ENCODE results near the gene GJD3. TPM values are rescaled to one million over a fixed set of nuclear protein-coding genes. Genes with fewer than 3 reads are reported as not detected.

The GJD3 gene
- total and polyA plus RNA-seq, 2 experiments from 2014 or later = 1.4 TPM; not detected in 1

DNA sequence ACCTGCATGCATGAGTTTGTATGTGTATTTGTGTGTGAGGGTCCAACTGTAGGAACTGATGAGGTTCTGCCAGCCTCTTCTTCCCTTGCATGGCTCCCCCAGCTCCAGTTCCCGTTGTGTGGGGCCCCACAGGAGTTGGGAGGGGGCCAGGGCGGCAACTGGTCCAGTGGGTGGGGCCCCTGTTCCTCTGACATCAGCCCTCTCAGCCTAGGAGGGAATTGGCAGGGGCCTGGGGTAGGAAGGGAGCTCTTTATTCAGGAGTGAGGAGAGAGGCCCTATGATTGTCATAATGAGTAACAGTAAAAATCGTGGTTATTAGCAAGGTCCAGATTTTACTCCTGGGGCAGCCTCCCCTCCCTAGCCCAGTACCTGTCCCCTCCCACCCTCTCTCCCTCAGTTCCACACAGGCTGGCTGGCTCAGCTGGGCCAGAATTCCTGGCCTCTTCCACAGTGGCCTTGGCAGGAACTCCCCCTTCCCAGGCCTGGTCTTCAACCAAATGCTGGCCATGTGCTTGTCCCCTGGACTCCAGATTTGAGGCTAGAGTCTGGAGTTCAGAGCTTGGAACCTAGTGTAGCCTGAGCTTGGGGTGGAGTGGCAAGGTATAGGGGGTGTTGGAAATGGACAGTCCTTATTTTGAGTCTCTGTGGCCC lies 36.7 kb downstream of the GJD3 start:
- H3F3A ChIP-seq (replicated peaks; ENCODE audit: low read depth) = no peaks in the 10 kb centered on the region
- H2AFZ ChIP-seq = no peak overlapping the region
- Mint-ChIP-seq H3K27me3 (ENCODE audit: insufficient read depth, low read depth, poor library complexity) (peaks cover 11% of the 10 kb centered on the region), H3K36me3 (ENCODE audit: low read depth) (peaks cover 8% of the 10 kb centered on the region), H3K4me1 (peaks cover 51% of the 10 kb centered on the region), H3K4me3 (no peak overlapping the region), H3K9me3 (no peaks in the 10 kb centered on the region; the same call in 2 of the 3 replicates), H3K27ac (no peak overlapping the region)
- no peaks in the 10 kb centered on the region for H3K9me2 ChIP-seq (ENCODE audit: insufficient read depth)
- H3K36me3 ChIP-seq (ENCODE audit: insufficient read depth) = no peaks in the 10 kb centered on the region
- peaks cover 16% of the 10 kb centered on the region for H3K79me2 ChIP-seq (replicated peaks; ENCODE audit: insufficient read depth)
- H3K4me2 ChIP-seq = no peak overlapping the region
- no peak overlapping the region for H3K27ac ChIP-seq (ENCODE audit: low read depth)
- peaks cover 5% of the 10 kb centered on the region; the same call in 1 of the 2 replicates for H3K4me1 ChIP-seq (ENCODE audit: insufficient read depth)
- H3K27me3 ChIP-seq (ENCODE audit: insufficient read depth) = no peaks in the 10 kb centered on the region
- TF ChIP-seq EZH2phosphoT487 (IDR thresholded peaks at IDR 0.05; ENCODE audit: unreplicated experiment) (no peak), POLR2AphosphoS5 (IDR thresholded peaks at IDR 0.05; ENCODE audit: low read depth) (no peak), NANOG (IDR thresholded peaks at IDR 0.05; ENCODE audit: borderline replicate concordance) (no peak), ZNF114 (CRISPR knock-in tag; IDR thresholded peaks at IDR 0.05) (no peak), EZH2 (IDR thresholded peaks at IDR 0.05; ENCODE audit: low read depth, unreplicated experiment) (no peak), JUNB (IDR thresholded peaks at IDR 0.05; ENCODE audit: unreplicated experiment) (no peak), ZNF331 (CRISPR knock-in tag; IDR thresholded peaks at IDR 0.05; ENCODE audit: low read depth) (no peak), CREB1 (CRISPR knock-in tag; IDR thresholded peaks at IDR 0.05; ENCODE audit: low read depth) (no peak), STAT1 (IDR thresholded peaks at IDR 0.05; ENCODE audit: unreplicated experiment) (no peak)
- TF ChIP-seq, protein P1, sequence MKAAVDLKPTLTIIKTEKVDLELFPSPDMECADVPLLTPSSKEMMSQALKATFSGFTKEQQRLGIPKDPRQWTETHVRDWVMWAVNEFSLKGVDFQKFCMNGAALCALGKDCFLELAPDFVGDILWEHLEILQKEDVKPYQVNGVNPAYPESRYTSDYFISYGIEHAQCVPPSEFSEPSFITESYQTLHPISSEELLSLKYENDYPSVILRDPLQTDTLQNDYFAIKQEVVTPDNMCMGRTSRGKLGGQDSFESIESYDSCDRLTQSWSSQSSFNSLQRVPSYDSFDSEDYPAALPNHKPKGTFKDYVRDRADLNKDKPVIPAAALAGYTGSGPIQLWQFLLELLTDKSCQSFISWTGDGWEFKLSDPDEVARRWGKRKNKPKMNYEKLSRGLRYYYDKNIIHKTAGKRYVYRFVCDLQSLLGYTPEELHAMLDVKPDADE (IDR thresholded peaks at IDR 0.05) = no peak
- TF ChIP-seq, protein P2, sequence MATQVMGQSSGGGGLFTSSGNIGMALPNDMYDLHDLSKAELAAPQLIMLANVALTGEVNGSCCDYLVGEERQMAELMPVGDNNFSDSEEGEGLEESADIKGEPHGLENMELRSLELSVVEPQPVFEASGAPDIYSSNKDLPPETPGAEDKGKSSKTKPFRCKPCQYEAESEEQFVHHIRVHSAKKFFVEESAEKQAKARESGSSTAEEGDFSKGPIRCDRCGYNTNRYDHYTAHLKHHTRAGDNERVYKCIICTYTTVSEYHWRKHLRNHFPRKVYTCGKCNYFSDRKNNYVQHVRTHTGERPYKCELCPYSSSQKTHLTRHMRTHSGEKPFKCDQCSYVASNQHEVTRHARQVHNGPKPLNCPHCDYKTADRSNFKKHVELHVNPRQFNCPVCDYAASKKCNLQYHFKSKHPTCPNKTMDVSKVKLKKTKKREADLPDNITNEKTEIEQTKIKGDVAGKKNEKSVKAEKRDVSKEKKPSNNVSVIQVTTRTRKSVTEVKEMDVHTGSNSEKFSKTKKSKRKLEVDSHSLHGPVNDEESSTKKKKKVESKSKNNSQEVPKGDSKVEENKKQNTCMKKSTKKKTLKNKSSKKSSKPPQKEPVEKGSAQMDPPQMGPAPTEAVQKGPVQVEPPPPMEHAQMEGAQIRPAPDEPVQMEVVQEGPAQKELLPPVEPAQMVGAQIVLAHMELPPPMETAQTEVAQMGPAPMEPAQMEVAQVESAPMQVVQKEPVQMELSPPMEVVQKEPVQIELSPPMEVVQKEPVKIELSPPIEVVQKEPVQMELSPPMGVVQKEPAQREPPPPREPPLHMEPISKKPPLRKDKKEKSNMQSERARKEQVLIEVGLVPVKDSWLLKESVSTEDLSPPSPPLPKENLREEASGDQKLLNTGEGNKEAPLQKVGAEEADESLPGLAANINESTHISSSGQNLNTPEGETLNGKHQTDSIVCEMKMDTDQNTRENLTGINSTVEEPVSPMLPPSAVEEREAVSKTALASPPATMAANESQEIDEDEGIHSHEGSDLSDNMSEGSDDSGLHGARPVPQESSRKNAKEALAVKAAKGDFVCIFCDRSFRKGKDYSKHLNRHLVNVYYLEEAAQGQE (IDR thresholded peaks at IDR 0.05; ENCODE audit: unreplicated experiment) = no peak
- TF ChIP-seq, protein P3, sequence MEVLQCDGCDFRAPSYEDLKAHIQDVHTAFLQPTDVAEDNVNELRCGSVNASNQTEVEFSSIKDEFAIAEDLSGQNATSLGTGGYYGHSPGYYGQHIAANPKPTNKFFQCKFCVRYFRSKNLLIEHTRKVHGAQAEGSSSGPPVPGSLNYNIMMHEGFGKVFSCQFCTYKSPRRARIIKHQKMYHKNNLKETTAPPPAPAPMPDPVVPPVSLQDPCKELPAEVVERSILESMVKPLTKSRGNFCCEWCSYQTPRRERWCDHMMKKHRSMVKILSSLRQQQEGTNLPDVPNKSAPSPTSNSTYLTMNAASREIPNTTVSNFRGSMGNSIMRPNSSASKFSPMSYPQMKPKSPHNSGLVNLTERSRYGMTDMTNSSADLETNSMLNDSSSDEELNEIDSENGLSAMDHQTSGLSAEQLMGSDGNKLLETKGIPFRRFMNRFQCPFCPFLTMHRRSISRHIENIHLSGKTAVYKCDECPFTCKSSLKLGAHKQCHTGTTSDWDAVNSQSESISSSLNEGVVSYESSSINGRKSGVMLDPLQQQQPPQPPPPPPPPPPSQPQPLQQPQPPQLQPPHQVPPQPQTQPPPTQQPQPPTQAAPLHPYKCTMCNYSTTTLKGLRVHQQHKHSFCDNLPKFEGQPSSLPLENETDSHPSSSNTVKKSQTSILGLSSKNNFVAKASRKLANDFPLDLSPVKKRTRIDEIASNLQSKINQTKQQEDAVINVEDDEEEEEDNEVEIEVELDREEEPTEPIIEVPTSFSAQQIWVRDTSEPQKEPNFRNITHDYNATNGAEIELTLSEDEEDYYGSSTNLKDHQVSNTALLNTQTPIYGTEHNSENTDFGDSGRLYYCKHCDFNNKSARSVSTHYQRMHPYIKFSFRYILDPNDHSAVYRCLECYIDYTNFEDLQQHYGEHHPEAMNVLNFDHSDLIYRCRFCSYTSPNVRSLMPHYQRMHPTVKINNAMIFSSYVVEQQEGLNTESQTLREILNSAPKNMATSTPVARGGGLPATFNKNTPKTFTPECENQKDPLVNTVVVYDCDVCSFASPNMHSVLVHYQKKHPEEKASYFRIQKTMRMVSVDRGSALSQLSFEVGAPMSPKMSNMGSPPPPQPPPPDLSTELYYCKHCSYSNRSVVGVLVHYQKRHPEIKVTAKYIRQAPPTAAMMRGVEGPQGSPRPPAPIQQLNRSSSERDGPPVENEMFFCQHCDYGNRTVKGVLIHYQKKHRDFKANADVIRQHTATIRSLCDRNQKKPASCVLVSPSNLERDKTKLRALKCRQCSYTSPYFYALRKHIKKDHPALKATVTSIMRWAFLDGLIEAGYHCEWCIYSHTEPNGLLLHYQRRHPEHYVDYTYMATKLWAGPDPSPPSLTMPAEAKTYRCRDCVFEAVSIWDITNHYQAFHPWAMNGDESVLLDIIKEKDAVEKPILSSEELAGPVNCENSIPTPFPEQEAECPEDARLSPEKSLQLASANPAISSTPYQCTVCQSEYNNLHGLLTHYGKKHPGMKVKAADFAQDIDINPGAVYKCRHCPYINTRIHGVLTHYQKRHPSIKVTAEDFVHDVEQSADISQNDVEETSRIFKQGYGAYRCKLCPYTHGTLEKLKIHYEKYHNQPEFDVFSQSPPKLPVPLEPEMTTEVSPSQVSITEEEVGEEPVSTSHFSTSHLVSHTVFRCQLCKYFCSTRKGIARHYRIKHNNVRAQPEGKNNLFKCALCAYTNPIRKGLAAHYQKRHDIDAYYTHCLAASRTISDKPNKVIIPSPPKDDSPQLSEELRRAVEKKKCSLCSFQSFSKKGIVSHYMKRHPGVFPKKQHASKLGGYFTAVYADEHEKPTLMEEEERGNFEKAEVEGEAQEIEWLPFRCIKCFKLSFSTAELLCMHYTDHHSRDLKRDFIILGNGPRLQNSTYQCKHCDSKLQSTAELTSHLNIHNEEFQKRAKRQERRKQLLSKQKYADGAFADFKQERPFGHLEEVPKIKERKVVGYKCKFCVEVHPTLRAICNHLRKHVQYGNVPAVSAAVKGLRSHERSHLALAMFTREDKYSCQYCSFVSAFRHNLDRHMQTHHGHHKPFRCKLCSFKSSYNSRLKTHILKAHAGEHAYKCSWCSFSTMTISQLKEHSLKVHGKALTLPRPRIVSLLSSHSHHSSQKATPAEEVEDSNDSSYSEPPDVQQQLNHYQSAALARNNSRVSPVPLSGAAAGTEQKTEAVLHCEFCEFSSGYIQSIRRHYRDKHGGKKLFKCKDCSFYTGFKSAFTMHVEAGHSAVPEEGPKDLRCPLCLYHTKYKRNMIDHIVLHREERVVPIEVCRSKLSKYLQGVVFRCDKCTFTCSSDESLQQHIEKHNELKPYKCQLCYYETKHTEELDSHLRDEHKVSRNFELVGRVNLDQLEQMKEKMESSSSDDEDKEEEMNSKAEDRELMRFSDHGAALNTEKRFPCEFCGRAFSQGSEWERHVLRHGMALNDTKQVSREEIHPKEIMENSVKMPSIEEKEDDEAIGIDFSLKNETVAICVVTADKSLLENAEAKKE (CRISPR knock-in tag; IDR thresholded peaks at IDR 0.05) = no peak
- TF ChIP-seq, protein P4, sequence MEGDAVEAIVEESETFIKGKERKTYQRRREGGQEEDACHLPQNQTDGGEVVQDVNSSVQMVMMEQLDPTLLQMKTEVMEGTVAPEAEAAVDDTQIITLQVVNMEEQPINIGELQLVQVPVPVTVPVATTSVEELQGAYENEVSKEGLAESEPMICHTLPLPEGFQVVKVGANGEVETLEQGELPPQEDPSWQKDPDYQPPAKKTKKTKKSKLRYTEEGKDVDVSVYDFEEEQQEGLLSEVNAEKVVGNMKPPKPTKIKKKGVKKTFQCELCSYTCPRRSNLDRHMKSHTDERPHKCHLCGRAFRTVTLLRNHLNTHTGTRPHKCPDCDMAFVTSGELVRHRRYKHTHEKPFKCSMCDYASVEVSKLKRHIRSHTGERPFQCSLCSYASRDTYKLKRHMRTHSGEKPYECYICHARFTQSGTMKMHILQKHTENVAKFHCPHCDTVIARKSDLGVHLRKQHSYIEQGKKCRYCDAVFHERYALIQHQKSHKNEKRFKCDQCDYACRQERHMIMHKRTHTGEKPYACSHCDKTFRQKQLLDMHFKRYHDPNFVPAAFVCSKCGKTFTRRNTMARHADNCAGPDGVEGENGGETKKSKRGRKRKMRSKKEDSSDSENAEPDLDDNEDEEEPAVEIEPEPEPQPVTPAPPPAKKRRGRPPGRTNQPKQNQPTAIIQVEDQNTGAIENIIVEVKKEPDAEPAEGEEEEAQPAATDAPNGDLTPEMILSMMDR (conservative IDR thresholded peaks at IDR 0.05; ENCODE audit: low read depth in 2 of 2) = no peak
- ATAC-seq (no peak), DNase-seq (ENCODE audit: low spot score) (no peak)
- H3K4me3 ChIP-seq = no peak overlapping the region
- H4K20me1 ChIP-seq (replicated peaks; ENCODE audit: insufficient read depth) = peaks cover 21% of the 10 kb centered on the region; the same call in 1 of the 2 replicates

All from GM23338 (cell line).